ENCODE data around the gene R3HDML.

Gene R3HDML

DNA sequence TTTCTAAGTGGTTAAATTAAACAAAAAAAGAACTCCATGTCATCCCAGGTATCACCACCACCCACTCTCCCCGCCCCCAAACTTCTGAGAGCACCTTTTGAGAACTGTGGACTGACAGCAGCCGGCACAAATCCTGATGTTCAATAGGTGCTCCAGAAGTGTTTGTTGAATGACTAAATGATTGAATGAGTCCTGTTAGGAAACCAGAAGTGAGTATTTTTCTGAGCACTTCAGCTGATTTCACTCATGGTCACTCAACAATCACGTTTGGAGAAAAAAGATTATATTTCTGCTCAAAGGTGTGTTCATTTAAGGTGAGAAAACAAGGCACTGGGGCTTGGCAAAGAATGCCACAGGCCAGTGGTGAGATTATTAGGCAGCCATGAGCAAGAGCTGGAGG lies 12.5 kb downstream of the R3HDML start:
- Histone ChIP-seq H3K4me3 (ENCODE audit: extremely low read depth, insufficient read depth, low read length, poor library complexity, severe bottlenecking) (no peak overlapping the region), H3K27ac (ENCODE audit: low read depth, low read length, severe bottlenecking) (no peak overlapping the region), H3K9me3 (ENCODE audit: control insufficient read depth, low read length) (no peaks in the 10 kb centered on the region), H3K4me1 (ENCODE audit: control insufficient read depth, insufficient read depth, low read length, poor library complexity, severe bottlenecking) (peaks cover 8% of the 10 kb centered on the region), H3K36me3 (ENCODE audit: control insufficient read depth, insufficient read depth, low read length) (no peaks in the 10 kb centered on the region)
- 76 to 83% methylated on average over 1 to 2 of the region's 3 CpGs for WGBS, 2 experiments (ENCODE audit: insufficient coverage in 2 of 2)

DNA sequence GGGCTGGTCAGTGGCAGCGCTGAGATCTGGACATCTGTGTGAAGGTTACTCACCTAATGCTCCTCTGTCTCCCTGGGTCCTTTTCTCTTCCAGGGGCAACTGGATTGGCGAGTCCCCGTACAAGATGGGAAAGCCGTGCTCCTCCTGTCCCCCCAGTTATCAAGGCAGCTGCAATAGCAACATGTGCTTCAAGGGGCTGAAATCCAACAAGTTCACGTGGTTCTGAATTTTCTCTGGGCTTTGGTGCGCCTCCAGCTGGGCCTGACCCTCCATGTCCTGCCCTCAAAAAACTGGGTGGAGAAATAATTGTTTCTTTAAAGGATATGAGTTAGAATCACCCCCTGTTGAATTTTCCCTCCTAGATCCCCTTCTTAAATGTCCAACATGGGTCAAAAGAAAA lies 13.7 kb downstream of the R3HDML start:
- Histone ChIP-seq H3K36me3 (ENCODE audit: control insufficient read depth, insufficient read depth, low read length) (no peaks in the 10 kb centered on the region), H3K4me3 (ENCODE audit: extremely low read depth, insufficient read depth, low read length, poor library complexity, severe bottlenecking) (no peak overlapping the region), H3K9me3 (ENCODE audit: control insufficient read depth, low read length) (no peaks in the 10 kb centered on the region), H3K4me1 (ENCODE audit: control insufficient read depth, insufficient read depth, low read length, poor library complexity, severe bottlenecking) (peaks cover 8% of the 10 kb centered on the region), H3K27ac (ENCODE audit: low read depth, low read length, severe bottlenecking) (no peak overlapping the region)
- 91 to 95% methylated on average over 5 of the region's 6 CpGs for WGBS, 2 experiments (ENCODE audit: insufficient coverage in 2 of 2)

DNA sequence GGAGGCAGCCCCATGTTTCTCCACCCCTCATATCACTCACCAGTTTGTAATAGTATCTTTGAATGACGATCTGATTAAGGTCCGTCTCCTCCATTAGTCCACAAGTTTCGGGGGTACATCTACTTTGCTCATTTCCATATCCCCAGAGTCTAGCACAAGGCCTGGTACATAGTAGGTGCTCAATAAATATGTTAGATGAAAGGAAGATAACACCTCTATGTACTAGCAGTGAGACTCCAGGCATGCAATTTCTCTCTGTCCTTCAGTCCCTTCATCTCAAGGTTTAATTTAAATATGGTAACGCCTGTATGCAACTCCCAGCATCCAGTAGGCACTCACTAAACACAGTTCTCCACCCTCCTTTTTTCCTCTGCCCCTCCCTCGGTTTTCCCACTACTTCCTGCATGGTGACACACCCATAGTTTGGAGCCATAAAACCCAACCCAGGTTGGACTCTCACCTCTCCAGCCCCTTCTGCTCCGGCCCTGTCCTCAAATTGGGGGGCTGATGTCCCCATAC lies 18.2 kb downstream of the R3HDML start:
- no peaks in the 10 kb centered on the region for H3K9me3 ChIP-seq (ENCODE audit: control insufficient read depth, low read length)
- peaks cover 10% of the 10 kb centered on the region for H3K4me1 ChIP-seq (ENCODE audit: control insufficient read depth, insufficient read depth, low read length, poor library complexity, severe bottlenecking)
- no peaks in the 10 kb centered on the region for H3K36me3 ChIP-seq (ENCODE audit: control insufficient read depth, insufficient read depth, low read length)
- H3K27ac ChIP-seq (ENCODE audit: low read depth, low read length, severe bottlenecking) = no peak overlapping the region
- 97% methylated on average over 3 to 5 of the region's 6 CpGs for WGBS, 2 experiments (ENCODE audit: insufficient coverage in 2 of 2)
- no peak overlapping the region for H3K4me3 ChIP-seq (ENCODE audit: extremely low read depth, insufficient read depth, low read length, poor library complexity, severe bottlenecking)

DNA sequence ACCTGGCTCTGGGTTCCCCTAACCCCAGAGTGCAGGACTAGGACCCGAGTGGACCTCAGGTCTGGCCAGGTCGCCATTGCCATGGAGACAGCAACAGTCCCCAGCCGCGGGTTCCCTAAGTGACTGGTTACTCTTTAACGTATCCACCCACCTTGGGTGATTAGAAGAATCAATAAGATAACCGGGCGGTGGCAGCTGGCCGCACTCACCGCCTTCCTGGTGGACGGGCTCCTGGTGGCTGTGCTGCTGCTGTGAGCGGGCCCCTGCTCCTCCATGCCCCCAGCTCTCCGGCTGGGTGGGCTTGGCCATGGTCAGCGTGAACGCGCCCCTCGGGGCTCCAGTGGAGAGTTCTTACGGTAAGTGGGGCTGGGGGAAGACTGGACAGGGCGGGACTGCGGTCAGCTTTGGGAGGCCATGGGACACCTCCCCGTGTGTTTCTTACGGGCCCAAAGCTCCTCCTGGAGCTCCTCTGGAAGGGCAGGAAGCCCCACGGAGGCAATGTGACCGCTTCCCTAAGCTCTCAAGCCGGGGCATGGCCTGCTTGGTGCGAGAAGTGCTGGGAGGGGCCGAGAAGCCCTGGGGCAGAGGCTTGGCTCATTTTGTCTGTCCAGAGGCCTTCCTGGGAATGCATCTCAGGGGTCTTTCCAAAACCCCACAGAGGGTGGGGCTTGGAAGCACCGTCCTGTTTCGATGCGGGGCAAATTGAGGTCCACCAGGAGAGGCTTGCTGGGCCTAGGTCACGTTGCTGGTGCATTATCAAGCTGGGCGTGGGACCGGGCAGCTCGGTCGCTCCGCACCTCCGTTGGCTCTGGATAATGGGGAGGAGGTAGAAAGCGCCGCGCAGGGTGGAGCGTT lies 18.9 kb downstream of the R3HDML start, which contains the start of gene HNF4A:
HNF4A (plus strand) TSS at position 202 of the 855 bp plus-strand sequence; CDS start at position 308, 106 bp downstream.
- no peak within 1 kb of the TSS for H3K27ac ChIP-seq (ENCODE audit: low read depth, low read length, severe bottlenecking)
- H3K4me1 ChIP-seq (ENCODE audit: control insufficient read depth, insufficient read depth, low read length, poor library complexity, severe bottlenecking) = peaks cover 10% of the 10 kb centered on the region
- H3K9me3 ChIP-seq (ENCODE audit: control insufficient read depth, low read length) = no peaks in the 10 kb centered on the region
- H3K4me3 ChIP-seq (ENCODE audit: extremely low read depth, insufficient read depth, low read length, poor library complexity, severe bottlenecking) = no peak within 1 kb of the TSS
- 93 to 95% methylated on average over 34 to 36 of the region's 40 CpGs for WGBS, 2 experiments (ENCODE audit: insufficient coverage in 2 of 2)
- H3K36me3 ChIP-seq (ENCODE audit: control insufficient read depth, insufficient read depth, low read length) = no peaks in the 10 kb centered on the region

DNA sequence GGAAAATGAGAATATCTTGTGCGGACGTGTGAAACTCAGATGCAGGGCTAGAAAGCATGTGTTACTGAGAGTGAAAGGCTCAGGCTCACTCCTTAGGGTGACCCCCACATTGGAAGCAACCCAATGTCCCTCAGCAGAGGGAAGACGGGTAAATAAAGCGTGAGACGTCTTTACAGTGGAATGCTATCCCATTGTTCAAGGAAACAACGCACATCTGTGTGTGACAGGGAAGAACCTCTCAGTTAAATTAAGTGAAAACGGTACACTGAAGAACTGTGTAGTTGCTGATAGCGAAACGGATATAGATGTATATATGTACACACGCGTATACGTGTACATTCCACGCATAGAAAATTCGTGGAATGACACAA lies 19.5 kb downstream of the R3HDML start:
- Histone ChIP-seq H3K9me3 (ENCODE audit: control insufficient read depth, low read length) (no peaks in the 10 kb centered on the region), H3K4me1 (ENCODE audit: control insufficient read depth, insufficient read depth, low read length, poor library complexity, severe bottlenecking) (peaks cover 10% of the 10 kb centered on the region), H3K4me3 (ENCODE audit: extremely low read depth, insufficient read depth, low read length, poor library complexity, severe bottlenecking) (no peak overlapping the region), H3K27ac (ENCODE audit: low read depth, low read length, severe bottlenecking) (no peak overlapping the region), H3K36me3 (ENCODE audit: control insufficient read depth, insufficient read depth, low read length) (no peaks in the 10 kb centered on the region)
- WGBS, 2 experiments (ENCODE audit: insufficient coverage in 2 of 2) = 88 to 95% methylated on average over 12 of the region's 14 CpGs

DNA sequence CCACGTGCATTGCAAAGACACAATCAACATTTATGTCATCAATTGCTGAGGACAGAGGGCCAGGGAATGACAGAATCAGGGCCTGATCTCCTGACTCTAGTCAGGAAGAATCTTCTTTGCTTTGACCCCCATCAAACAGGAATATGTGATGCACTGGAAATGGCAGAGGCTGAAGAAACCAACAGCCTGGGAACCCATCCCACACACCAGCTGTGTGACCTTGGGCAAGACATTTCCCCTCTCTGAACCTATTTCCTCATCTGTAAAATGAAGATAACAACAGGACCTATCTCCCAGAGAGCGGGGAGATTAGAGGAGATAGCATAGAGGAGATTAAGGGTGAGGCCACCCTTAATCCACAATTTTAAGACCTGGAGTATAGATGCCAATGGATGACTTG lies 20.2 kb downstream of the R3HDML start:
- WGBS, 2 experiments (ENCODE audit: insufficient coverage in 2 of 2) = 70 to 80% methylated on average over 1 of the region's 2 CpGs
- Histone ChIP-seq H3K27ac (ENCODE audit: low read depth, low read length, severe bottlenecking) (no peak overlapping the region), H3K36me3 (ENCODE audit: control insufficient read depth, insufficient read depth, low read length) (no peaks in the 10 kb centered on the region), H3K9me3 (ENCODE audit: control insufficient read depth, low read length) (no peaks in the 10 kb centered on the region), H3K4me3 (ENCODE audit: extremely low read depth, insufficient read depth, low read length, poor library complexity, severe bottlenecking) (no peak overlapping the region), H3K4me1 (ENCODE audit: control insufficient read depth, insufficient read depth, low read length, poor library complexity, severe bottlenecking) (peaks cover 7% of the 10 kb centered on the region)

DNA sequence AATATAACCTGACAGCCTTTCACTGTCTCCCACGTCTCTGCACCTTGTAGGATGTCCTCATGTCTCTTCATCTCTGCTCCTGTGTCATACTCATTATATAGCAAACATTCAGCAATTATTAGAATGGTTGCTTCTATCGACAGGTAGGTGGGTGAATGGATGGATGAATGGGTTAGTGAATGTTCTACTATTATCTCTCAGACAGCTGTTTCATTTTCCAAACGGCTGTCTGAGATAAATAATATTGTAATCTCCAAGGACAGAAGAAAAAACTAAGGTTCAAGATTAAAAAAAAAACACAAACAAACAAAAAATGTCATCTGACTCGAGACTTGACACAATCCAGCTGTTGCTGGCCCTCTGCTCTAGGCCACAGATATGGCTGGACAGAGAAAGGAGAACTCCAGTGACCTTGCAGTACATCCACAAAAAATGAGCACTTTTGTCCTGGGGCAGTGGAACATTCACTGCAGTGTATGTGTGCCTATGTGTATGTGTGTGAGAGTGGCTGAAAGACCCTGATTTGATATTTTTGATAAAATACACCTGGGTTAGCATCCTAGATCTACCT lies 20.8 kb downstream of the R3HDML start:
- Histone ChIP-seq H3K36me3 (ENCODE audit: control insufficient read depth, insufficient read depth, low read length) (no peaks in the 10 kb centered on the region), H3K4me1 (ENCODE audit: control insufficient read depth, insufficient read depth, low read length, poor library complexity, severe bottlenecking) (peaks cover 2% of the 10 kb centered on the region), H3K4me3 (ENCODE audit: extremely low read depth, insufficient read depth, low read length, poor library complexity, severe bottlenecking) (no peak overlapping the region), H3K27ac (ENCODE audit: low read depth, low read length, severe bottlenecking) (no peak overlapping the region), H3K9me3 (ENCODE audit: control insufficient read depth, low read length) (no peaks in the 10 kb centered on the region)
- WGBS, 2 experiments (ENCODE audit: insufficient coverage in 2 of 2) = no CpG with 5 or more reads among the region's 4 CpGs

DNA sequence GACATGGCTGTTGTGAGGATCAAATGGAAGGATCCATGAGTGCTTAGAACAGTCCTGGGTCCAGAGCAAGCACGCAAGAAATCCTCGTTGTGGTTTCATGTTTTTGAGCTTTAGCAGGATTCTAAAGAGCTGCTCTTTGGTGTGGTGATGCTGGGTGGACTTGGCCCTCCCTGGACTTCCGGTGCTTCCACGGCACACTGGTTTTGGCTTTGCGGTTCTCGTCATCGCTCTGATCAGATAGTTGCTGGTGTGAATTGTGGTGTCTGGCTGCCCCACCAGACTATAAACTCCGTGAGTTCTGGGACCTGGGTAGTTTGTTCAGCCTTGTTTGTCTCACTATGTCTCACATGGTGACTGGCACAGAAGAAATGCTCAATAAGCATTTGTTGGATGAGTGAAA lies 21.9 kb downstream of the R3HDML start:
- no peak overlapping the region for H3K4me3 ChIP-seq (ENCODE audit: extremely low read depth, insufficient read depth, low read length, poor library complexity, severe bottlenecking)
- no peaks in the 10 kb centered on the region for H3K36me3 ChIP-seq (ENCODE audit: control insufficient read depth, insufficient read depth, low read length)
- peaks cover 2% of the 10 kb centered on the region for H3K4me1 ChIP-seq (ENCODE audit: control insufficient read depth, insufficient read depth, low read length, poor library complexity, severe bottlenecking)
- no peak overlapping the region for H3K27ac ChIP-seq (ENCODE audit: low read depth, low read length, severe bottlenecking)
- no peaks in the 10 kb centered on the region for H3K9me3 ChIP-seq (ENCODE audit: control insufficient read depth, low read length)
- 93 to 94% methylated on average over 5 to 7 of the region's 8 CpGs for WGBS, 2 experiments (ENCODE audit: insufficient coverage in 2 of 2)

DNA sequence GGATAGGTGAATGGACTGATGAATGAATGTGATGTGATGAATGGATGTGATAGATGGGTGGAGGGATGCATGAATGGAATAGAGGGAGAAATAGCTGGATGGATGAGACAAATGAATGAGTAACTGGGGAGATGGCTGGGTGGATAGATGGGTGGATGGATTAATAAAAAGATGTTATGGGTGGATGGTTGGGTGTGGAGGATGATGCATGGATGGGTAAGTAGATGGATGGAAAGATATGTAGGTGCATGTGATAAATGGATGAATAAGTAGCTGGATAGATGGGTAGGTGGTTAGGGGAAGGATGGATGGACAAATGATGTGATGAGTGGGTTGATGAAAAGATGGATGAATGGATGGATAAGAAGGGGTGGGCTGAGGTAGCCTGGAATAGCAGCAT lies 23.4 kb downstream of the R3HDML start:
- Histone ChIP-seq H3K4me1 (ENCODE audit: control insufficient read depth, insufficient read depth, low read length, poor library complexity, severe bottlenecking) (peaks cover 2% of the 10 kb centered on the region), H3K36me3 (ENCODE audit: control insufficient read depth, insufficient read depth, low read length) (no peaks in the 10 kb centered on the region), H3K4me3 (ENCODE audit: extremely low read depth, insufficient read depth, low read length, poor library complexity, severe bottlenecking) (no peak overlapping the region), H3K27ac (ENCODE audit: low read depth, low read length, severe bottlenecking) (no peak overlapping the region), H3K9me3 (ENCODE audit: control insufficient read depth, low read length) (no peaks in the 10 kb centered on the region)

DNA sequence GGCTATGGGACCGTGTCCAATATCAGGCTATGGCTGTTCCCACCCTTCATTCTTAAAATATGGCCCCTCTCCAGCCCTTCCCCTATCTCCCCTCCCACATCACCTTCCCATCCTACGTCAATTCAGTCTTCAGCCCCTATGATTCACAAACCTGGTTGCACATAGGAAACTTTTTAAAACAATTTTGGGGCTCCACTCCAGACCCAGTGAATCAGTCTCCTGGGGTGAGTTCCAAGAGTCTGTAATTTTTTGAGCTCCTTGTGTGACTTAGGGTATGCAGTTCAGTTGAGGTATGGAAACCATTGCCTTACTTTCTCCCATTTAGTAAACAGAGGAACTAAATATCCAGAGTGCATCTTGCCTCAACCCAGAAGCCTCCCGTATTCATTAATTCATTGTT lies 24.2 kb downstream of the R3HDML start:
- H3K4me1 ChIP-seq (ENCODE audit: control insufficient read depth, insufficient read depth, low read length, poor library complexity, severe bottlenecking) = no peaks in the 10 kb centered on the region
- H3K4me3 ChIP-seq (ENCODE audit: extremely low read depth, insufficient read depth, low read length, poor library complexity, severe bottlenecking) = no peak overlapping the region
- no peaks in the 10 kb centered on the region for H3K9me3 ChIP-seq (ENCODE audit: control insufficient read depth, low read length)
- H3K27ac ChIP-seq (ENCODE audit: low read depth, low read length, severe bottlenecking) = no peak overlapping the region
- WGBS, 2 experiments (ENCODE audit: insufficient coverage in 2 of 2) = 71 to 83% methylated on average over 2 of the region's 3 CpGs
- H3K36me3 ChIP-seq (ENCODE audit: control insufficient read depth, insufficient read depth, low read length) = no peaks in the 10 kb centered on the region

DNA sequence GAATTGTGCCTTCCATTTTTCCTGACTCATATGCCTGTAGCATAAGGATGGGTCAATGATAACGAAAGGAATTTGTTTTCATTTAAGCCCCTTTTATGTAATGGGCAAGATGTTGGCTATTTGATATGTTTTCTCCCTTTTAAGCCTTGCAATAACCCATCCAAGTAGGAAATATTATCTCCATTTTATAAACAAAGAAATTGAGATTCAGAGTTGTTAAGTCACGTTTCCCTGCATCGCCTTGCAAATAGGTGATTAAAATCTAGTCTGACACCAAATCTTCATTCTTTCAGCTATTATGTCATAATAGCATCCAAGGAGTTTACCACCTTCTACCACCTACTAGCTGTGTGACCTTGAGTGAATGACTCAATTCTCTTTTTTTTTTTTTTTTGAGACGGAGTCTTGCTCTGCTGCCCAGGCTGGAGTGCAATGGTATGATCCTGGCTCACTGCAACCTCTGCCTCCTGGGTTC lies 25.7 kb downstream of the R3HDML start:
- no peaks in the 10 kb centered on the region for H3K9me3 ChIP-seq (ENCODE audit: control insufficient read depth, low read length)
- WGBS, 2 experiments (ENCODE audit: insufficient coverage in 2 of 2) = 100% methylated on average over 1 of the region's 4 CpGs; no CpG with 5 or more reads in 1 of the 2 experiments

More for the DNA sequence above, 25.7 kb downstream of the R3HDML start:
- no peak overlapping the region for H3K27ac ChIP-seq (ENCODE audit: low read depth, low read length, severe bottlenecking)
- H3K4me3 ChIP-seq (ENCODE audit: extremely low read depth, insufficient read depth, low read length, poor library complexity, severe bottlenecking) = no peak overlapping the region
- H3K4me1 ChIP-seq (ENCODE audit: control insufficient read depth, insufficient read depth, low read length, poor library complexity, severe bottlenecking) = no peaks in the 10 kb centered on the region
- H3K36me3 ChIP-seq (ENCODE audit: control insufficient read depth, insufficient read depth, low read length) = no peaks in the 10 kb centered on the region

Measured in mesodermal cell (in vitro differentiated cells).